OCI-LY1 (cell line): ENCODE data around the gene GATA2.

ENCODE experiments used
- CTCF ChIP-seq: fragments of 200-600 bp; sonication (generic), shearing (Covaris generic); IDR thresholded peaks from 2 replicates; pipeline ENCODE4 v1.5.1; 2017; ENCODE audit warnings: mild to moderate bottlenecking, antibody characterized with exemption, low read length, moderate library complexity, mixed read lengths
- EZH2 ChIP-seq: fragments of 200-600 bp; sonication (generic), shearing (Covaris generic); IDR thresholded peaks from 2 replicates; pipeline ENCODE4 v1.8.0; 2017; ENCODE audit warnings: borderline replicate concordance, mixed run types, mild to moderate bottlenecking, antibody characterized with exemption, low read length, moderate library complexity, mixed read lengths

GRCh38 chr3:128431803-128432300 lies 61.1 kb downstream of the GATA2 start:
- no peak for TF ChIP-seq CTCF
- no peak for TF ChIP-seq EZH2
